NCI-H1694 treated with DMSO at 0.1 percent for 48 hours (cell line): Measurements from ENCODE around the gene ATXN10.

Source experiments
- DNase-seq: peaks from one replicate; lab custom pipeline; 2025; lab: John Stamatoyannopoulos, UW

The ATXN10 gene

GRCh38 chr22:45878051-45878781 lies 206.6 kb downstream of the ATXN10 start:
- peak; percentile 87 for DNase-seq

- DNase-seq = no peak
These were observed 207.4 kb downstream of the ATXN10 start for GRCh38 chr22:45878901-45879551.

GRCh38 chr22:45879552-45879949 lies 207.9 kb downstream of the ATXN10 start:
- DNase-seq = no peak

- DNase-seq = no peak
These were observed 208.6 kb downstream of the ATXN10 start for GRCh38 chr22:45880091-45880715.

- DNase-seq = no peak
These were observed 209.3 kb downstream of the ATXN10 start for GRCh38 chr22:45880716-45881523.

GRCh38 chr22:45881524-45881875 lies 209.9 kb downstream of the ATXN10 start:
- DNase-seq = no peak

GRCh38 chr22:45882881-45883810 lies 211.5 kb downstream of the ATXN10 start:
- no peak for DNase-seq

GRCh38 chr22:45883811-45884170 lies 212.2 kb downstream of the ATXN10 start:
- DNase-seq = no peak

- no peak for DNase-seq
These were observed 212.8 kb downstream of the ATXN10 start for GRCh38 chr22:45884201-45885062.

- DNase-seq = no peak
These were observed 213.7 kb downstream of the ATXN10 start for GRCh38 chr22:45885171-45885840.

GRCh38 chr22:45885941-45886395 lies 214.3 kb downstream of the ATXN10 start:
- DNase-seq = no peak

- no peak for DNase-seq
These were observed 214.9 kb downstream of the ATXN10 start for GRCh38 chr22:45886540-45886939.

GRCh38 chr22:45887202-45888131 lies 215.8 kb downstream of the ATXN10 start:
- no peak for DNase-seq

GRCh38 chr22:45888221-45889092 lies 216.8 kb downstream of the ATXN10 start:
- no peak for DNase-seq

- DNase-seq = no peak
These were observed 217.5 kb downstream of the ATXN10 start for GRCh38 chr22:45889093-45889538.

GRCh38 chr22:45889539-45890350 lies 218.1 kb downstream of the ATXN10 start:
- DNase-seq = no peak

GRCh38 chr22:45890351-45890635 lies 218.7 kb downstream of the ATXN10 start:
- no peak for DNase-seq
